ENCODE measurements around the gene BCS1L. TPM values are rescaled to one million over a fixed set of nuclear protein-coding genes. Genes with fewer than 3 reads are reported as not detected.
A peak's percentile ranks its signal among the peaks of the same experiment; 100 is the strongest.

BCS1L gene
- total and polyA plus RNA-seq, 2 of the 13 experiments (the other 11 are each of a cell fraction or from before 2014, with no cell fraction given), result 48.9 to 76.0 TPM

- peak; percentile 82 for TF ChIP-seq SIN3A (IDR thresholded peaks at IDR 0.05; ENCODE audit: borderline replicate concordance, low read depth, low read length)
- no peak for TF ChIP-seq RARG (CRISPR knock-in tag; IDR thresholded peaks at IDR 0.05; ENCODE audit: low read depth)
- TF ChIP-seq ZNF12 (CRISPR knock-in tag; IDR thresholded peaks at IDR 0.05), result no peak; the same call in 1 of the 2 replicates
- TF ChIP-seq, protein P1, sequence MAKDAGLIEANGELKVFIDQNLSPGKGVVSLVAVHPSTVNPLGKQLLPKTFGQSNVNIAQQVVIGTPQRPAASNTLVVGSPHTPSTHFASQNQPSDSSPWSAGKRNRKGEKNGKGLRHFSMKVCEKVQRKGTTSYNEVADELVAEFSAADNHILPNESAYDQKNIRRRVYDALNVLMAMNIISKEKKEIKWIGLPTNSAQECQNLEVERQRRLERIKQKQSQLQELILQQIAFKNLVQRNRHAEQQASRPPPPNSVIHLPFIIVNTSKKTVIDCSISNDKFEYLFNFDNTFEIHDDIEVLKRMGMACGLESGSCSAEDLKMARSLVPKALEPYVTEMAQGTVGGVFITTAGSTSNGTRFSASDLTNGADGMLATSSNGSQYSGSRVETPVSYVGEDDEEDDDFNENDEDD (CRISPR knock-in tag; IDR thresholded peaks at IDR 0.05; ENCODE audit: borderline replicate concordance), result peak; percentile 89; the same call in 1 of the 2 replicates
- TF ChIP-seq, protein P2, sequence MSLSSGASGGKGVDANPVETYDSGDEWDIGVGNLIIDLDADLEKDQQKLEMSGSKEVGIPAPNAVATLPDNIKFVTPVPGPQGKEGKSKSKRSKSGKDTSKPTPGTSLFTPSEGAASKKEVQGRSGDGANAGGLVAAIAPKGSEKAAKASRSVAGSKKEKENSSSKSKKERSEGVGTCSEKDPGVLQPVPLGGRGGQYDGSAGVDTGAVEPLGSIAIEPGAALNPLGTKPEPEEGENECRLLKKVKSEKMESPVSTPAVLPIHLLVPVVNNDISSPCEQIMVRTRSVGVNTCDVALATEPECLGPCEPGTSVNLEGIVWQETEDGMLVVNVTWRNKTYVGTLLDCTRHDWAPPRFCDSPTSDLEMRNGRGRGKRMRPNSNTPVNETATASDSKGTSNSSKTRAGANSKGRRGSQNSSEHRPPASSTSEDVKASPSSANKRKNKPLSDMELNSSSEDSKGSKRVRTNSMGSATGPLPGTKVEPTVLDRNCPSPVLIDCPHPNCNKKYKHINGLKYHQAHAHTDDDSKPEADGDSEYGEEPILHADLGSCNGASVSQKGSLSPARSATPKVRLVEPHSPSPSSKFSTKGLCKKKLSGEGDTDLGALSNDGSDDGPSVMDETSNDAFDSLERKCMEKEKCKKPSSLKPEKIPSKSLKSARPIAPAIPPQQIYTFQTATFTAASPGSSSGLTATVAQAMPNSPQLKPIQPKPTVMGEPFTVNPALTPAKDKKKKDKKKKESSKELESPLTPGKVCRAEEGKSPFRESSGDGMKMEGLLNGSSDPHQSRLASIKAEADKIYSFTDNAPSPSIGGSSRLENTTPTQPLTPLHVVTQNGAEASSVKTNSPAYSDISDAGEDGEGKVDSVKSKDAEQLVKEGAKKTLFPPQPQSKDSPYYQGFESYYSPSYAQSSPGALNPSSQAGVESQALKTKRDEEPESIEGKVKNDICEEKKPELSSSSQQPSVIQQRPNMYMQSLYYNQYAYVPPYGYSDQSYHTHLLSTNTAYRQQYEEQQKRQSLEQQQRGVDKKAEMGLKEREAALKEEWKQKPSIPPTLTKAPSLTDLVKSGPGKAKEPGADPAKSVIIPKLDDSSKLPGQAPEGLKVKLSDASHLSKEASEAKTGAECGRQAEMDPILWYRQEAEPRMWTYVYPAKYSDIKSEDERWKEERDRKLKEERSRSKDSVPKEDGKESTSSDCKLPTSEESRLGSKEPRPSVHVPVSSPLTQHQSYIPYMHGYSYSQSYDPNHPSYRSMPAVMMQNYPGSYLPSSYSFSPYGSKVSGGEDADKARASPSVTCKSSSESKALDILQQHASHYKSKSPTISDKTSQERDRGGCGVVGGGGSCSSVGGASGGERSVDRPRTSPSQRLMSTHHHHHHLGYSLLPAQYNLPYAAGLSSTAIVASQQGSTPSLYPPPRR (CRISPR knock-in tag; IDR thresholded peaks at IDR 0.05; ENCODE audit: borderline replicate concordance), result peak; percentile 47; the same call in 1 of the 2 replicates
- TF ChIP-seq FOSL1 (CRISPR knock-in tag; IDR thresholded peaks at IDR 0.05; ENCODE audit: borderline replicate concordance), result no peak
- TF ChIP-seq U2AF1 (optimal IDR thresholded peaks at IDR 0.05; ENCODE audit: low read depth, low read length), result peak; percentile 77
- no peak for TF ChIP-seq PAF1 (CRISPR knock-in tag; IDR thresholded peaks at IDR 0.05)
- peak; percentile 91 for TF ChIP-seq TFDP2 (CRISPR knock-in tag; IDR thresholded peaks at IDR 0.05)
- TF ChIP-seq MBD4 (IDR thresholded peaks at IDR 0.05; ENCODE audit: borderline replicate concordance, low read length), result no peak
- peak; percentile 82; the same call in 1 of the 2 replicates for TF ChIP-seq SALL2 (CRISPR knock-in tag; IDR thresholded peaks at IDR 0.05)
- TF ChIP-seq ZNF670 (CRISPR knock-in tag; IDR thresholded peaks at IDR 0.05; ENCODE audit: borderline replicate concordance), result no peak
- peak; percentile 77 for TF ChIP-seq MYPOP (CRISPR knock-in tag; IDR thresholded peaks at IDR 0.05)
- TF ChIP-seq ZBTB21 (CRISPR knock-in tag; IDR thresholded peaks at IDR 0.05), result no peak
- peak in 1 of 2 experiments; percentile 25; a peak in 1 of 4 replicates for TF ChIP-seq EP300 (IDR thresholded peaks at IDR 0.05; ENCODE audit: low read depth in 2 of 2, low read length in 2 of 2)
- TF ChIP-seq EP300 (CRISPR knock-in tag; IDR thresholded peaks at IDR 0.05; ENCODE audit: borderline replicate concordance), result no peak
- peak; percentile 66; the same call in 1 of the 2 replicates for TF ChIP-seq KDM3A (CRISPR knock-in tag; IDR thresholded peaks at IDR 0.05; ENCODE audit: low read depth)
- TF ChIP-seq SALL1 (CRISPR knock-in tag; IDR thresholded peaks at IDR 0.05), result peak; percentile 63
- TF ChIP-seq KDM5A (IDR thresholded peaks at IDR 0.05; ENCODE audit: borderline replicate concordance, low read length), result peak; percentile 94
- peak; percentile 96 for TF ChIP-seq KAT8 (CRISPR knock-in tag; IDR thresholded peaks at IDR 0.05)
- TF ChIP-seq ZNF564 (CRISPR knock-in tag; IDR thresholded peaks at IDR 0.05), result 0 out of 2 replicates have a peak, but pooled peaks have one; percentile 30
- TF ChIP-seq SP4 (CRISPR knock-in tag; IDR thresholded peaks at IDR 0.05), result peak; percentile 88
Measured at GRCh38 chr2:218659258-218659987, at the start of gene BCS1L, which contains the start of gene ZNF142 (continued).

Data from HepG2 (cell line).